ENCODE data around the gene GATAD2B. TPM values are rescaled to one million over a fixed set of nuclear protein-coding genes. Genes with fewer than 3 reads are reported as not detected.

GATAD2B gene
- total RNA-seq, 1 donor from 2014 or later: 47.0 TPM

GRCh38 chr1:153962088-153963029 lies 39.6 kb upstream of the GATAD2B start:
- no peak for TF ChIP-seq CTCF (IDR thresholded peaks at IDR 0.05)
- DNase-seq (ENCODE audit: low spot score): no peak
- Mint-ChIP-seq H3K27me3 (ENCODE audit: low read depth) (no peaks in the 10 kb centered on the region), H3K4me1 (ENCODE audit: low read depth) (peaks cover 71% of the 10 kb centered on the region), H3K9me3 (ENCODE audit: low read depth) (no peaks in the 10 kb centered on the region), H3K36me3 (ENCODE audit: low read depth) (peaks cover 4% of the 10 kb centered on the region), H3K27ac (ENCODE audit: unreplicated experiment) (peak overlapping the region; percentile 94), H3K4me3 (ENCODE audit: unreplicated experiment) (peak overlapping the region; percentile 88)

- H3K36me3 Mint-ChIP-seq (ENCODE audit: low read depth): peaks cover 4% of the 10 kb centered on the region
- no peak for DNase-seq (ENCODE audit: low spot score)
- peak overlapping the region; percentile 88 for H3K4me3 Mint-ChIP-seq (ENCODE audit: unreplicated experiment)
- H3K27me3 Mint-ChIP-seq (ENCODE audit: low read depth): no peaks in the 10 kb centered on the region
- H3K4me1 Mint-ChIP-seq (ENCODE audit: low read depth): peaks cover 73% of the 10 kb centered on the region
- no peaks in the 10 kb centered on the region for H3K9me3 Mint-ChIP-seq (ENCODE audit: low read depth)
- TF ChIP-seq CTCF (IDR thresholded peaks at IDR 0.05): no peak
- H3K27ac Mint-ChIP-seq (ENCODE audit: unreplicated experiment): peak overlapping the region; percentile 94
Observed at GRCh38 chr1:153961421-153961820, 38.6 kb upstream of the GATAD2B start.

- Mint-ChIP-seq H3K27ac (ENCODE audit: unreplicated experiment) (no peak overlapping the region), H3K9me3 (ENCODE audit: low read depth) (no peaks in the 10 kb centered on the region), H3K4me1 (ENCODE audit: low read depth) (peaks cover 65% of the 10 kb centered on the region), H3K4me3 (ENCODE audit: unreplicated experiment) (no peak overlapping the region), H3K27me3 (ENCODE audit: low read depth) (no peaks in the 10 kb centered on the region), H3K36me3 (ENCODE audit: low read depth) (peaks cover 4% of the 10 kb centered on the region)
- no peak for TF ChIP-seq CTCF (IDR thresholded peaks at IDR 0.05)
- DNase-seq (ENCODE audit: low spot score): peak; percentile 88
Observed at GRCh38 chr1:153960206-153960605, 37.4 kb upstream of the GATAD2B start.

GRCh38 chr1:153959454-153959853 lies 36.7 kb upstream of the GATAD2B start:
- no peak overlapping the region for H3K4me3 Mint-ChIP-seq (ENCODE audit: unreplicated experiment)
- TF ChIP-seq CTCF (IDR thresholded peaks at IDR 0.05): no peak
- DNase-seq (ENCODE audit: low spot score): no peak
- H3K36me3 Mint-ChIP-seq (ENCODE audit: low read depth): peaks cover 4% of the 10 kb centered on the region
- H3K27me3 Mint-ChIP-seq (ENCODE audit: low read depth): no peaks in the 10 kb centered on the region
- peak overlapping the region; percentile 97 for H3K27ac Mint-ChIP-seq (ENCODE audit: unreplicated experiment)
- H3K4me1 Mint-ChIP-seq (ENCODE audit: low read depth): peaks cover 61% of the 10 kb centered on the region
- H3K9me3 Mint-ChIP-seq (ENCODE audit: low read depth): no peaks in the 10 kb centered on the region

- DNase-seq (ENCODE audit: low spot score): no peak
- no peak for TF ChIP-seq CTCF (IDR thresholded peaks at IDR 0.05)
- Mint-ChIP-seq H3K4me3 (ENCODE audit: unreplicated experiment) (peak overlapping the region; percentile 98), H3K4me1 (ENCODE audit: low read depth) (peaks cover 60% of the 10 kb centered on the region), H3K36me3 (ENCODE audit: low read depth) (peaks cover 7% of the 10 kb centered on the region), H3K27me3 (ENCODE audit: low read depth) (no peaks in the 10 kb centered on the region), H3K9me3 (ENCODE audit: low read depth) (no peaks in the 10 kb centered on the region), H3K27ac (ENCODE audit: unreplicated experiment) (peak overlapping the region; percentile 97)
Observed at GRCh38 chr1:153958961-153959260, 36.1 kb upstream of the GATAD2B start.
